ENCODE measurements around the gene TMEM163.
A peak's percentile ranks its signal among the peaks of the same experiment; 100 is the strongest.
"Not testable (repeated sequence)": the region's sequence is repeated elsewhere in the genome, so short reads cannot be mapped to it uniquely, and the experiment has no call there.

The TMEM163 gene

GRCh38 chr2:134718817-134719814 is at the start of gene TMEM163:
Gene TMEM163, minus strand, starts transcription at chr2:134719000.
- DNase-seq (ENCODE audit: low read depth), result no peak

GRCh38 chr2:134766583-134766982 is 47.8 kb upstream of the TMEM163 start:
- DNase-seq (ENCODE audit: low read depth), result no peak

- DNase-seq (ENCODE audit: low read depth), result no peak
Measured at GRCh38 chr2:134765987-134766386, 47.2 kb upstream of the TMEM163 start.

GRCh38 chr2:134764164-134764563 is 45.4 kb upstream of the TMEM163 start:
- peak; percentile 58 for DNase-seq (ENCODE audit: low read depth)

GRCh38 chr2:134763164-134763710 is 44.4 kb upstream of the TMEM163 start:
- no peak for DNase-seq (ENCODE audit: low read depth)

GRCh38 chr2:134762508-134762907 is 43.7 kb upstream of the TMEM163 start:
- peak; percentile 18 for DNase-seq (ENCODE audit: low read depth)

GRCh38 chr2:134760385-134760784 is 41.6 kb upstream of the TMEM163 start:
- no peak for DNase-seq (ENCODE audit: low read depth)

GRCh38 chr2:134758633-134759032 is 39.8 kb upstream of the TMEM163 start:
- no peak for DNase-seq (ENCODE audit: low read depth)

GRCh38 chr2:134751981-134752380 is 33.2 kb upstream of the TMEM163 start:
- DNase-seq (ENCODE audit: low read depth), result not testable (repeated sequence)

GRCh38 chr2:134745546-134745945 is 26.7 kb upstream of the TMEM163 start:
- no peak for DNase-seq (ENCODE audit: low read depth)

GRCh38 chr2:134745023-134745422 is 26.2 kb upstream of the TMEM163 start:
- DNase-seq (ENCODE audit: low read depth), result peak; percentile 34

GRCh38 chr2:134739879-134740301 is 21.1 kb upstream of the TMEM163 start:
- DNase-seq (ENCODE audit: low read depth), result no peak

- DNase-seq (ENCODE audit: low read depth), result no peak
Measured at GRCh38 chr2:134739236-134739878, 20.6 kb upstream of the TMEM163 start.

GRCh38 chr2:134738141-134738870 is 19.5 kb upstream of the TMEM163 start:
- no peak for DNase-seq (ENCODE audit: low read depth)

- DNase-seq (ENCODE audit: low read depth), result no peak
Measured at GRCh38 chr2:134737671-134738070, 18.9 kb upstream of the TMEM163 start.

GRCh38 chr2:134736167-134736880 is 17.5 kb upstream of the TMEM163 start:
- DNase-seq (ENCODE audit: low read depth), result peak; percentile 76

GRCh38 chr2:134728163-134728562 is 9.4 kb upstream of the TMEM163 start:
- no peak for DNase-seq (ENCODE audit: low read depth)

- peak; percentile 90 for DNase-seq (ENCODE audit: low read depth)
Measured at GRCh38 chr2:134727385-134727784, 8.6 kb upstream of the TMEM163 start.

GRCh38 chr2:134726645-134727044 is 7.8 kb upstream of the TMEM163 start:
- DNase-seq (ENCODE audit: low read depth), result no peak

- no peak for DNase-seq (ENCODE audit: low read depth)
Measured at GRCh38 chr2:134725876-134726275, 7.1 kb upstream of the TMEM163 start.

- no peak for DNase-seq (ENCODE audit: low read depth)
Measured at GRCh38 chr2:134724341-134724740, 5.5 kb upstream of the TMEM163 start.
